Endometrial microvascular endothelial cells (primary cell): ENCODE results near the gene DUSP1. TPM values are rescaled to one million over a fixed set of nuclear protein-coding genes. Genes with fewer than 3 reads are reported as not detected.
"Not testable (repeated sequence)": the region's sequence is repeated elsewhere in the genome, so short reads cannot be mapped to it uniquely, and the experiment has no call there.

ENCODE experiments used
- in situ Hi-C: cut with HindIII; loops from 2 replicates; pipeline ENCODE4 v1.10.0; 2017; ENCODE audit warnings: low sequenced_read_pairs, low pct_unique_long_range_greater_than_20kb; ENCODE audit errors: inconsistent ontology term
- total RNA-seq: library from RNA; depleted of rRNA; stranded (reverse); fragments of >200 nt; gene quantifications from one replicate; pipeline ENCODE4 v1.2.3, GENCODE V29; 2015; ENCODE audit errors: inconsistent ontology term

The DUSP1 gene
- total RNA-seq, 1 donor from 2014 or later = 143 TPM

GRCh38 chr5:172799416-172799815 lies 28.4 kb upstream of the DUSP1 start:
- in situ Hi-C loops = no loop called here

GRCh38 chr5:172798422-172799215 lies 27.6 kb upstream of the DUSP1 start:
- in situ Hi-C loops = no loop called here

GRCh38 chr5:172797771-172798191 lies 26.8 kb upstream of the DUSP1 start:
- in situ Hi-C loops = no loop called here

GRCh38 chr5:172796306-172796705 lies 25.3 kb upstream of the DUSP1 start:
- in situ Hi-C loops = no loop called here

- in situ Hi-C loops = no loop called here
These were observed 24.5 kb upstream of the DUSP1 start for GRCh38 chr5:172795318-172795977.

- in situ Hi-C loops = no loop called here
These were observed 22.8 kb upstream of the DUSP1 start for GRCh38 chr5:172793577-172794488.

- in situ Hi-C loops = no loop called here
These were observed 21.9 kb upstream of the DUSP1 start for GRCh38 chr5:172792701-172793570.

GRCh38 chr5:172791726-172792445 lies 20.9 kb upstream of the DUSP1 start:
- in situ Hi-C loops = no loop called here

- in situ Hi-C loops = no loop called here
These were observed 20.3 kb upstream of the DUSP1 start for GRCh38 chr5:172791286-172791685.

GRCh38 chr5:172790496-172790889 lies 19.5 kb upstream of the DUSP1 start:
- in situ Hi-C loops = no loop called here

- in situ Hi-C loops = no loop called here
These were observed 18.9 kb upstream of the DUSP1 start for GRCh38 chr5:172789687-172790495.

- in situ Hi-C loops = no loop called here
These were observed 18.0 kb upstream of the DUSP1 start for GRCh38 chr5:172788771-172789686.

- in situ Hi-C loops = not testable (repeated sequence)
These were observed 16.5 kb upstream of the DUSP1 start for GRCh38 chr5:172787538-172787937.

GRCh38 chr5:172786736-172787462 lies 15.9 kb upstream of the DUSP1 start:
- in situ Hi-C loops = no loop called here

- in situ Hi-C loops = no loop called here
These were observed 14.6 kb upstream of the DUSP1 start for GRCh38 chr5:172785429-172786088.
